ENCODE data around the gene SMYD3. TPM values are rescaled to one million over a fixed set of nuclear protein-coding genes. Genes with fewer than 3 reads are reported as not detected.

Gene SMYD3
- total RNA-seq, 2 experiments from 2014 or later, result 22.6 to 24.6 TPM

DNA sequence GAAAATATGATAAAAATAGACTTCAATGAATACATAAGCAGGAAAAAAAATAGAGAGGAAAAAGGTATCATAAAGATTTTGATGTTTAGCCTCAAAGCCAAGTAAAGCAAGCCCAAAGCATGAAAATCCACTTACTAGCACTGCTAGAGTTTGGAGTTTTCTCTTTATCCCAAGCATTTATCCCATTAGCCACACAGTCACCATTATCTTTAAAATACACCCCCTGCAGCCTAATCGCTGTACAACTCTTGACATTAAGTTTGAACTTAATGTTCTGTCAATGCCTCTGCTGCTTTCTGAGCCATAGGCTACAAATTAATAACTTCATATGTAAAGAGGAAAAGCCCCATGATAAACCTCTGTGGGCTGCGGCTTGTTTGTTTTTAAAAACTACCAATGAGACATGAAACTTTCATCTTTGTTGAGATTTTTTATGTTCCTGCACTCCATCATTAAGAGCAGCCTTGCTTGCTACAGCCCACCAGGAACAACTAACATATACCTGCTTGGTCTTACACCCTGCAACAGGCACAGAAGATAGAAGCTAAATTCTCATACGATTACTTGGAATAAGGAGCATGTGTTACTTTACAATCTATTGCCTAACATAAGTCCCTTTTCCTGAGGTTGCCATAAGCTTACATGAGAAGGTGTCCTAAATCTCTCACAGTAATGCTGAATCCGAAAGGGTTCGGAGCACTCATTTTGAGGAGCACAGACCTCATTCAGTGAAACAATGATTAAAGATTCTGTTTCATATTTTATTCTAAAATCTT is 202.4 kb downstream of the SMYD3 start:
- intact Hi-C loops (cut with micrococcal nuclease), result no loop called here
- no peak for ATAC-seq
- DNase-seq, result no peak
- Mint-ChIP-seq H3K4me3 (no peak overlapping the region), H3K36me3 (ENCODE audit: low read depth) (peaks cover 8% of the 10 kb centered on the region), H3K4me1 (ENCODE audit: low read depth) (no peaks in the 10 kb centered on the region), H3K9me3 (no peaks in the 10 kb centered on the region), H3K27me3 (no peaks in the 10 kb centered on the region), H3K27ac (no peak overlapping the region)
- TF ChIP-seq, protein P1, sequence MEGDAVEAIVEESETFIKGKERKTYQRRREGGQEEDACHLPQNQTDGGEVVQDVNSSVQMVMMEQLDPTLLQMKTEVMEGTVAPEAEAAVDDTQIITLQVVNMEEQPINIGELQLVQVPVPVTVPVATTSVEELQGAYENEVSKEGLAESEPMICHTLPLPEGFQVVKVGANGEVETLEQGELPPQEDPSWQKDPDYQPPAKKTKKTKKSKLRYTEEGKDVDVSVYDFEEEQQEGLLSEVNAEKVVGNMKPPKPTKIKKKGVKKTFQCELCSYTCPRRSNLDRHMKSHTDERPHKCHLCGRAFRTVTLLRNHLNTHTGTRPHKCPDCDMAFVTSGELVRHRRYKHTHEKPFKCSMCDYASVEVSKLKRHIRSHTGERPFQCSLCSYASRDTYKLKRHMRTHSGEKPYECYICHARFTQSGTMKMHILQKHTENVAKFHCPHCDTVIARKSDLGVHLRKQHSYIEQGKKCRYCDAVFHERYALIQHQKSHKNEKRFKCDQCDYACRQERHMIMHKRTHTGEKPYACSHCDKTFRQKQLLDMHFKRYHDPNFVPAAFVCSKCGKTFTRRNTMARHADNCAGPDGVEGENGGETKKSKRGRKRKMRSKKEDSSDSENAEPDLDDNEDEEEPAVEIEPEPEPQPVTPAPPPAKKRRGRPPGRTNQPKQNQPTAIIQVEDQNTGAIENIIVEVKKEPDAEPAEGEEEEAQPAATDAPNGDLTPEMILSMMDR (IDR thresholded peaks at IDR 0.05), result no peak
- POLR2A ChIA-PET, result no interaction called here
- CTCF ChIA-PET, result no interaction called here

DNA sequence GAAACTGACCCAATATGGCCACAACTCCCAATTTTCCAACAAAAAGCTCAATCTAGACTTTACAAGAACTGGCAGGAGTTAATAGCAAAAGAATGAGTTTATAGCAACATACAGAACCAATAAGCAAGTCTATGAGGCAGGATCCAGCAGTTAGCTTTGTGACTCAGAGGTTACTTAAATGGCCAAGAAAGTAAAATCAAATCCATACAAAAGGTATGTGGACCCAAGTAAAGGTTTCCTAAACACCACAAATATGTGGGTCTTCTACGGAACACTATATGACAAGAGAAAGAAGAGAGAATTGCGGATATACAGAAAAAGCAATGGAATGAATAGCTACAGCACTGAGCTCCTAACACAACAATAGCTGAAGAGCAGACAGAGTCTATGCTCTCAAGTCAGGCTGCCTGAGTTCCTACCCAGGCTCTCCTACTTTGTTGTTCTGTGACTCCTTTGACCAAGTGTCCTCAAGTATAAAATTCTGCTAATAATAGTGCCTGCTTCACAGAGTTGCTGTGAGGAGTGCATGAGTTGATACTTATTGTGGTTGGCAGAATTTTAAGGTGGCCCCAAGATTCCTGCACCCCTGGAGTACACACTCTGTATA is 204.3 kb downstream of the SMYD3 start:
- no peak overlapping the region for H3K27ac Mint-ChIP-seq
- intact Hi-C loops (cut with micrococcal nuclease), result no loop called here
- TF ChIP-seq, protein P1 (IDR thresholded peaks at IDR 0.05), result no peak
- ATAC-seq, result no peak
- peaks cover 9% of the 10 kb centered on the region for H3K36me3 Mint-ChIP-seq (ENCODE audit: low read depth)
- ChIA-PET CTCF (no interaction called here), POLR2A (interaction anchor here (1.3 kb wide), 1 partner anchor 9 kb away, joined by 5 read pairs; no protein-coding TSS in a partner anchor)
- DNase-seq, result no peak
- no peaks in the 10 kb centered on the region for H3K27me3 Mint-ChIP-seq
- no peaks in the 10 kb centered on the region for H3K9me3 Mint-ChIP-seq
- H3K4me1 Mint-ChIP-seq (ENCODE audit: low read depth), result no peaks in the 10 kb centered on the region
- no peak overlapping the region for H3K4me3 Mint-ChIP-seq

GRCh38 chr1:246302251-246302625 is 204.8 kb downstream of the SMYD3 start:
- Mint-ChIP-seq H3K27me3 (no peaks in the 10 kb centered on the region), H3K9me3 (no peaks in the 10 kb centered on the region), H3K4me1 (ENCODE audit: low read depth) (no peaks in the 10 kb centered on the region), H3K4me3 (no peak overlapping the region), H3K27ac (no peak overlapping the region), H3K36me3 (ENCODE audit: low read depth) (peaks cover 7% of the 10 kb centered on the region)
- intact Hi-C loops (cut with micrococcal nuclease), result no loop called here
- POLR2A ChIA-PET, result interaction anchor here (1.3 kb wide), 1 partner anchor 10 kb away, joined by 5 read pairs; no protein-coding TSS in a partner anchor
- no peak for ATAC-seq
- CTCF ChIA-PET, result no interaction called here
- no peak for DNase-seq
- TF ChIP-seq, protein P1 (IDR thresholded peaks at IDR 0.05), result no peak

DNA sequence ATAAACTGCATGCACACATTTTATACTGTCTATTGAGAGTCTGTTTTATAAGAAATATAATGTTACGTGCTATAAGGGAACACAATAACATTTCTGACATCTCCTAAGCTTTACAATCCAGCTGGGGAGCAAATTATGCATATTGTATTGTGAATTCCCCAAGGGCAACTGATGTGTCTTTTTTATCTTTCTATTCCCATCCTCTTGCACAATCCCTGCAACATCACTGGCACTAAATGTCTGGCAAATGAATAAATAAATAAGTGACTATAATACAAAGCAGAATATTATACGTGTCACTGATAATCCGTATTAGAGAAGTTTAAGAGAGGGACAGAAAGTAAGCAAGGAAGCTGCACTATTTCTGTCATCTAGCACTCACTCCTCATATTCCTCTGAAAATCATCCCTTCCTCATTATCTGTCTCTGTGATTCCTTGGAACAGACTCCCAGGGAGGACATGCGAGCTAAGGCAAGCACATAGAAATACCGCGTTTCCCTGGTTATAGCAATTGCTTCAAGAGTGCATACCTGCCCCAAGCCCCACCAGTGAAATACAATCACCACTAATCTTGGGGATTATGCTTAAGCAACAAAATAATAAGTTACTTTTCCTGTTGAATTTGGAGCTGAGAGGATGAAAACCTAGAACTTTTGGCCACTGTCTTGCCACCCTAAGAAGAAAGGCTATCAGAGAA is 205.4 kb downstream of the SMYD3 start:
- intact Hi-C loops (cut with micrococcal nuclease), result no loop called here
- TF ChIP-seq, protein P1 (IDR thresholded peaks at IDR 0.05), result no peak
- no peak overlapping the region for H3K4me3 Mint-ChIP-seq
- no peaks in the 10 kb centered on the region for H3K27me3 Mint-ChIP-seq
- no peaks in the 10 kb centered on the region for H3K9me3 Mint-ChIP-seq
- H3K27ac Mint-ChIP-seq, result no peak overlapping the region
- DNase-seq, result no peak
- no peak for ATAC-seq
- peaks cover 11% of the 10 kb centered on the region for H3K36me3 Mint-ChIP-seq (ENCODE audit: low read depth)
- H3K4me1 Mint-ChIP-seq (ENCODE audit: low read depth), result peaks cover 5% of the 10 kb centered on the region
- CTCF ChIA-PET, result no interaction called here
- POLR2A ChIA-PET, result interaction anchor here (1.3 kb wide), 1 partner anchor 10 kb away, joined by 5 read pairs; no protein-coding TSS in a partner anchor
